KG1 (cell line): ENCODE results near the gene YKT6.

Source experiments
- DNase-seq: peaks from one replicate; lab custom pipeline; 2025; lab: John Stamatoyannopoulos, UW

The YKT6 gene

GRCh38 chr7:44259547-44260457 lies 59.0 kb downstream of the YKT6 start:
- DNase-seq: no peak

- DNase-seq: no peak
These were observed 60.5 kb downstream of the YKT6 start for GRCh38 chr7:44261240-44261639.

GRCh38 chr7:44262031-44262430 lies 61.3 kb downstream of the YKT6 start:
- DNase-seq: no peak

- no peak for DNase-seq
These were observed 62.7 kb downstream of the YKT6 start for GRCh38 chr7:44263326-44264082.
